HEK293 (cell line): ENCODE data around the gene C16orf92.

Source experiments
- CTCF ChIA-PET: fragments of 350-600 bp; formaldehyde crosslinking; extraction: SDS; loops from one replicate; lab custom pipeline; 2021; ENCODE audit warnings: antibody characterized with exemption; lab: Yijun Ruan, JAX
- POLR2A ChIA-PET: fragments of 300-600 bp; formaldehyde crosslinking; extraction: SDS; loops from one replicate; lab custom pipeline; 2020; ENCODE audit warnings: antibody characterized with exemption, inconsistent platforms; lab: Yijun Ruan, JAX
- H3K27ac ChIP-seq: fragments of 200-500 bp; sonication (Bioruptor generic); 2 replicates; pipeline ENCODE4 v1.5.1; 2014; ENCODE audit warnings: low read depth, low read length, control low read depth, inconsistent platforms; ENCODE audit errors: extremely low read depth
- H3K36me3 ChIP-seq, 2 experiments: fragments of 200-500 bp in 1 of 2; sonication (Bioruptor generic) in 1 of 2; 1 replicate in 1 of 2; 2 replicates in 1 of 2; pipeline ENCODE4 v1.5.1; 2014 to 2017; ENCODE audit warnings: inconsistent platforms in 2 of 2, low read length in 2 of 2; ENCODE audit not compliant: control insufficient read depth in 2 of 2, insufficient read depth in 1 of 2
- H3K4me1 ChIP-seq: fragments of 200-500 bp; sonication (Bioruptor generic); 2 replicates; pipeline ENCODE4 v1.5.1; 2014; ENCODE audit warnings: mild to moderate bottlenecking, low read length, inconsistent platforms; ENCODE audit not compliant: control insufficient read depth, insufficient read depth
- H3K4me3 ChIP-seq: 2 replicates; pipeline ENCODE4 v1.5.1; 2011; ENCODE audit warnings: low read depth, mild to moderate bottlenecking, control low read depth, low read length, moderate library complexity
- H3K9me3 ChIP-seq: fragments of 200-500 bp; sonication (Bioruptor generic); 2 replicates; pipeline ENCODE4 v1.5.1; 2014; ENCODE audit warnings: low read depth, low read length, inconsistent platforms; ENCODE audit not compliant: control insufficient read depth, insufficient read depth
- BCL11B ChIP-seq: fragments of 450-650 bp; formaldehyde crosslinking; IDR thresholded peaks from 2 replicates; pipeline ENCODE4 v1.5.1; 2016; ENCODE audit warnings: low read depth, missing biosample characterization, missing genetic modification characterization
- HOXA7 ChIP-seq: sonication (generic); formaldehyde crosslinking; IDR thresholded peaks from 2 replicates; pipeline ENCODE4 v1.8.1; 2022; ENCODE audit warnings: missing genetic modification reagents, borderline replicate concordance
- HOXC10 ChIP-seq: sonication (generic); formaldehyde crosslinking; IDR thresholded peaks from 2 replicates; pipeline ENCODE4 v1.8.1; 2023; ENCODE audit warnings: mild to moderate bottlenecking, missing genetic modification reagents
- KLF16 ChIP-seq: fragments of 450-650 bp; formaldehyde crosslinking; IDR thresholded peaks from 2 replicates; pipeline ENCODE4 v1.5.1; 2017; ENCODE audit warnings: missing biosample characterization, missing genetic modification characterization
- SP3 ChIP-seq: fragments of 450-650 bp; formaldehyde crosslinking; IDR thresholded peaks from 2 replicates; pipeline ENCODE4 v1.5.1; 2016; ENCODE audit warnings: missing biosample characterization, missing genetic modification characterization
- ZBTB7A ChIP-seq: fragments of 450-650 bp; formaldehyde crosslinking; IDR thresholded peaks from 2 replicates; pipeline ENCODE4 v1.5.1; 2016; ENCODE audit warnings: low read depth, missing biosample characterization, missing genetic modification characterization
- ZNF169 ChIP-seq: fragments of 450-650 bp; formaldehyde crosslinking; IDR thresholded peaks from 2 replicates; pipeline ENCODE4 v1.5.1; 2016; ENCODE audit warnings: missing biosample characterization, missing genetic modification characterization
- ZNF174 ChIP-seq: fragments of 450-650 bp; formaldehyde crosslinking; IDR thresholded peaks from 2 replicates; pipeline ENCODE4 v1.5.0; 2017; ENCODE audit warnings: missing biosample characterization, mild to moderate bottlenecking, missing genetic modification characterization
- ZNF184 ChIP-seq: fragments of 450-650 bp; IDR thresholded peaks from 2 replicates; pipeline ENCODE4 v1.5.1; 2018; ENCODE audit warnings: missing biosample characterization, mild to moderate bottlenecking, missing genetic modification characterization
- ZNF274 ChIP-seq, 2 experiments: fragments of 200-500 bp in 1 of 2; fragments of 450-650 bp in 1 of 2; sonication (Bioruptor generic) in 1 of 2; formaldehyde crosslinking in 1 of 2; IDR thresholded peaks; 2 replicates each; pipeline versions ENCODE4 v1.5.1 to v1.6.1; 2014 to 2016; ENCODE audit warnings: borderline replicate concordance in 1 of 2, inconsistent platforms in 1 of 2, low read length in 1 of 2, missing biosample characterization in 1 of 2, missing genetic modification characterization in 1 of 2
- ZNF292 ChIP-seq: fragments of 450-650 bp; formaldehyde crosslinking; IDR thresholded peaks from 2 replicates; pipeline ENCODE4 v1.5.1; 2016; ENCODE audit warnings: low read depth, missing biosample characterization, missing genetic modification characterization, borderline replicate concordance
- ZNF302 ChIP-seq: fragments of 450-650 bp; formaldehyde crosslinking; IDR thresholded peaks from 2 replicates; pipeline ENCODE4 v1.5.1; 2016; ENCODE audit warnings: missing biosample characterization, missing genetic modification characterization, low read depth
- ZNF324 ChIP-seq: fragments of 450-650 bp; formaldehyde crosslinking; IDR thresholded peaks from 2 replicates; pipeline ENCODE4 v1.5.1; 2016; ENCODE audit warnings: missing biosample characterization, missing genetic modification characterization
- ZNF404 ChIP-seq: fragments of 450-650 bp; formaldehyde crosslinking; IDR thresholded peaks from 2 replicates; pipeline ENCODE4 v1.5.1; 2017; ENCODE audit warnings: missing biosample characterization, missing genetic modification characterization
- ZNF514 ChIP-seq: fragments of 450-650 bp; formaldehyde crosslinking; IDR thresholded peaks from 2 replicates; pipeline ENCODE4 v1.5.1; 2016; ENCODE audit warnings: missing biosample characterization, missing genetic modification characterization
- ZNF596 ChIP-seq: fragments of 450-650 bp; IDR thresholded peaks from 2 replicates; pipeline ENCODE4 v1.5.0; 2018; ENCODE audit warnings: missing biosample characterization, mild to moderate bottlenecking, missing genetic modification characterization, moderate library complexity
- ZNF600 ChIP-seq: fragments of 450-650 bp; formaldehyde crosslinking; IDR thresholded peaks from 2 replicates; pipeline ENCODE4 v1.5.1; 2016; ENCODE audit warnings: missing biosample characterization, missing genetic modification characterization
- ZNF670 ChIP-seq: fragments of 450-650 bp; formaldehyde crosslinking; IDR thresholded peaks from 2 replicates; pipeline ENCODE4 v1.5.1; 2016; ENCODE audit warnings: missing biosample characterization, missing genetic modification characterization, low read depth
- TF ChIP-seq, protein P1 (sequence below): sonication (generic); formaldehyde crosslinking; IDR thresholded peaks from 2 replicates; pipeline ENCODE4 v1.8.1; 2022; ENCODE audit warnings: mild to moderate bottlenecking, moderate library complexity, missing genetic modification reagents
- TF ChIP-seq, protein P2 (sequence below): fragments of 450-650 bp; formaldehyde crosslinking; IDR thresholded peaks from 2 replicates; pipeline ENCODE4 v1.5.1; 2016; ENCODE audit warnings: missing biosample characterization, missing genetic modification characterization
- TF ChIP-seq, protein P3 (sequence below): fragments of 450-650 bp; formaldehyde crosslinking; IDR thresholded peaks from 2 replicates; pipeline ENCODE4 v1.5.1; 2016; ENCODE audit warnings: missing biosample characterization, missing genetic modification characterization
- TF ChIP-seq, protein P4 (sequence below): fragments of 450-650 bp; formaldehyde crosslinking; IDR thresholded peaks from 2 replicates; pipeline ENCODE4 v1.5.1; 2017; ENCODE audit warnings: missing biosample characterization, missing genetic modification characterization

C16orf92 gene

DNA sequence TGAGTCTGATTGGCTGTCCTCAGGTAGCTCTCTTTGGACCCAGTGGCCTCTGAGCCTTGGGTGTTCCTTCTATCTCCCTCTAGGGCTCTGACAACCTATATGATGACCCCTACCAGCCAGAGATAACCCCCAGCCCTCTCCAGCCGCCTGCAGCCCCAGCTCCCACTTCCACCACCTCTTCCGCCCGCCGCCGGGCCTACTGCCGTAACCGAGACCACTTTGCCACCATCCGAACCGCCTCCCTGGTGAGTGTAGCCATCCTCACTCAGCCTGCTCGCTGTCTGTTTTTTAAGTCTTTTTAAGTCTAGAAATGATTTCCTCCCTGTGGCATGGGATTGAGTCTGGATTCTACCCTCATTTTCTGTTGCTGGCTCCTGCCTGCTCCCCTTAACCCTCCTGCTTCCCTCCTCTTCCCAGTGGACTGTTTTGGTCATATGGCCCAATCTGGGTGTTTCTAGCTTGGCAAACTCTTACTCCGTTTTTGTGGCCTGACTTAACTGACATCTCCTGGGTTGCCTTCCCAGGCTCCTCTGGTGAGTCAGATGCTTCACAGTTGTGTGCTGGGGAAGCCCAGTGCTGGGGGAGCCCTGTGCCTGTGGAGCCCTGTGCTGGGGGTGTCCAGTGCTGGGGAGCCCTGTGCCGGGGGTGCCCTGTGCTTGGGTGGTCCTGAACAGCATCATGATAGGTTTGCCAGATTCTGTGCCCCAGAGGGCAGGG, 39.4 kb upstream of the C16orf92 start:
- no peak for TF ChIP-seq ZNF324 (tag by site-specific recombination)
- TF ChIP-seq, protein P1, sequence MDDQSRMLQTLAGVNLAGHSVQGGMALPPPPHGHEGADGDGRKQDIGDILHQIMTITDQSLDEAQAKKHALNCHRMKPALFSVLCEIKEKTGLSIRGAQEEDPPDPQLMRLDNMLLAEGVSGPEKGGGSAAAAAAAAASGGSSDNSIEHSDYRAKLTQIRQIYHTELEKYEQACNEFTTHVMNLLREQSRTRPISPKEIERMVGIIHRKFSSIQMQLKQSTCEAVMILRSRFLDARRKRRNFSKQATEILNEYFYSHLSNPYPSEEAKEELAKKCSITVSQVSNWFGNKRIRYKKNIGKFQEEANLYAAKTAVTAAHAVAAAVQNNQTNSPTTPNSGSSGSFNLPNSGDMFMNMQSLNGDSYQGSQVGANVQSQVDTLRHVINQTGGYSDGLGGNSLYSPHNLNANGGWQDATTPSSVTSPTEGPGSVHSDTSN (CRISPR knock-in tag) = no peak
- no peak for TF ChIP-seq ZNF274 (IDR thresholded peaks at IDR 0.05; ENCODE audit: low read length)
- no peak for TF ChIP-seq ZNF274 (tag by site-specific recombination; IDR thresholded peaks at IDR 0.05; ENCODE audit: borderline replicate concordance)
- TF ChIP-seq ZNF292 (tag by site-specific recombination) = no peak
- TF ChIP-seq ZNF184 (tag by site-specific recombination) = no peak
- TF ChIP-seq ZNF670 (tag by site-specific recombination) = no peak
- no peak for TF ChIP-seq ZBTB7A (tag by site-specific recombination)
- TF ChIP-seq, protein P2, sequence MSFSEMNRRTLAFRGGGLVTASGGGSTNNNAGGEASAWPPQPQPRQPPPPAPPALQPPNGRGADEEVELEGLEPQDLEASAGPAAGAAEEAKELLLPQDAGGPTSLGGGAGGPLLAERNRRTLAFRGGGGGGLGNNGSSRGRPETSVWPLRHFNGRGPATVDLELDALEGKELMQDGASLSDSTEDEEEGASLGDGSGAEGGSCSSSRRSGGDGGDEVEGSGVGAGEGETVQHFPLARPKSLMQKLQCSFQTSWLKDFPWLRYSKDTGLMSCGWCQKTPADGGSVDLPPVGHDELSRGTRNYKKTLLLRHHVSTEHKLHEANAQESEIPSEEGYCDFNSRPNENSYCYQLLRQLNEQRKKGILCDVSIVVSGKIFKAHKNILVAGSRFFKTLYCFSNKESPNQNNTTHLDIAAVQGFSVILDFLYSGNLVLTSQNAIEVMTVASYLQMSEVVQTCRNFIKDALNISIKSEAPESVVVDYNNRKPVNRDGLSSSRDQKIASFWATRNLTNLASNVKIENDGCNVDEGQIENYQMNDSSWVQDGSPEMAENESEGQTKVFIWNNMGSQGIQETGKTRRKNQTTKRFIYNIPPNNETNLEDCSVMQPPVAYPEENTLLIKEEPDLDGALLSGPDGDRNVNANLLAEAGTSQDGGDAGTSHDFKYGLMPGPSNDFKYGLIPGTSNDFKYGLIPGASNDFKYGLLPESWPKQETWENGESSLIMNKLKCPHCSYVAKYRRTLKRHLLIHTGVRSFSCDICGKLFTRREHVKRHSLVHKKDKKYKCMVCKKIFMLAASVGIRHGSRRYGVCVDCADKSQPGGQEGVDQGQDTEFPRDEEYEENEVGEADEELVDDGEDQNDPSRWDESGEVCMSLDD (tag by site-specific recombination) = no peak
- TF ChIP-seq, protein P3, sequence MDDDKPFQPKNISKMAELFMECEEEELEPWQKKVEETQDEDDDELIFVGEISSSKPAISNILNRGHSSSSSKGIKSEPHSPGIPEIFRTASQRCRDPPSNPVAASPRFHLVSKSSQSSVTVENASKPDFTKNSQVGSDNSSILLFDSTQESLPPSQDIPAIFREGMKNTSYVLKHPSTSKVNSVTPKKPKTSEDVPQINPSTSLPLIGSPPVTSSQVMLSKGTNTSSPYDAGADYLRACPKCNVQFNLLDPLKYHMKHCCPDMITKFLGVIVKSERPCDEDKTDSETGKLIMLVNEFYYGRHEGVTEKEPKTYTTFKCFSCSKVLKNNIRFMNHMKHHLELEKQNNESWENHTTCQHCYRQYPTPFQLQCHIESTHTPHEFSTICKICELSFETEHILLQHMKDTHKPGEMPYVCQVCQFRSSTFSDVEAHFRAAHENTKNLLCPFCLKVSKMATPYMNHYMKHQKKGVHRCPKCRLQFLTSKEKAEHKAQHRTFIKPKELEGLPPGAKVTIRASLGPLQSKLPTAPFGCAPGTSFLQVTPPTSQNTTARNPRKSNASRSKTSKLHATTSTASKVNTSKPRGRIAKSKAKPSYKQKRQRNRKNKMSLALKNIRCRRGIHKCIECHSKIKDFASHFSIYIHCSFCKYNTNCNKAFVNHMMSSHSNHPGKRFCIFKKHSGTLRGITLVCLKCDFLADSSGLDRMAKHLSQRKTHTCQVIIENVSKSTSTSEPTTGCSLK (tag by site-specific recombination) = no peak
- no peak for TF ChIP-seq ZNF596
- no peak for TF ChIP-seq ZNF514 (tag by site-specific recombination)
- no peak for TF ChIP-seq HOXA7 (CRISPR knock-in tag)
- no peak for TF ChIP-seq ZNF302 (tag by site-specific recombination)
- no peak for TF ChIP-seq ZNF169 (tag by site-specific recombination)
- no peak for TF ChIP-seq KLF16 (tag by site-specific recombination)
- H3K4me3 ChIP-seq = no peak overlapping the region
- H3K4me1 ChIP-seq = no peaks in the 10 kb centered on the region
- peaks cover 49 to 100% of the 10 kb centered on the region in 2 experiments for H3K36me3 ChIP-seq
- no peaks in the 10 kb centered on the region for H3K9me3 ChIP-seq
- CTCF ChIA-PET = no interaction called here
- H3K27ac ChIP-seq = no peak overlapping the region
- POLR2A ChIA-PET = interaction anchor here (0.7 to 0.9 kb wide), 2 partner anchors 10 to 84 kb away, joined by 3 to 5 read pairs; partner anchors contain the start of genes SEZ6L2 and TAOK2

DNA sequence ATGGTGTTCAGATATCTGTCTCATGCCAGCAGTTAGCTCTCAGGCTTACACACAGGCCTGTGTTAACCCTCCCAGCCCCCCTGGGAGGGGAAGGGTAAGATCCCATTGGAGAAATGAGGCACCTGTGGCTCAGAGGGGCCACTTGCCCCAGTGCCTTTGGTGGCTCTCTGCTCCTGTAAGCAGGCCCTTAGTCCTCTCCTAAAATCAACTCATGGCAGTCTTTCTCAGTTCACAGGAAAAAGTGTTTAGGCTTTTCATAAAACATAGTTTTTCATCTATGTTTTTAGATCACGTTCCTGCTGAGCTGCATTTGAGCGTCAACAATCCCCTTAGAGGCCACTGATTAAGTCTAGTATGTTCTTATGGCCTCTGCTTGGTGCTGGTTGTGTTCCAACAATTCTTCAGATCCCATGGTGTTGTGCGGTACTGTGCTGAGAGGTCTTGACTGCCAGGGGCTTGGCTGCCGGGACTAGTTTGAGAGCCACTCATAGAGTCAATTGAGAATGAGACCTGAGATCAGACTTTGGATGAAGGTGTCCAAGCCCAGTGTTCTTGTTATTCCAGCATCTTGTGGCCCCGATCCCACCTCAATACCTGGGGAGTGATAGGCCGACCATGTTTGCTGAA, 38.7 kb upstream of the C16orf92 start:
- Histone ChIP-seq H3K4me3 (no peak overlapping the region), H3K36me3 (peaks cover 51 to 100% of the 10 kb centered on the region in 2 experiments), H3K4me1 (no peaks in the 10 kb centered on the region), H3K27ac (no peak overlapping the region), H3K9me3 (no peaks in the 10 kb centered on the region)
- CTCF ChIA-PET = interaction anchor here (1.4 kb wide), 1 partner anchor 8 kb away, joined by 5 read pairs; no protein-coding TSS in a partner anchor
- POLR2A ChIA-PET = interaction anchor here (0.6 kb wide), 1 partner anchor 19 kb away, joined by 3 read pairs; no protein-coding TSS in a partner anchor
- TF ChIP-seq HOXC10 (CRISPR knock-in tag) (no peak), ZNF600 (tag by site-specific recombination) (no peak), ZNF174 (tag by site-specific recombination) (no peak), BCL11B (no peak), SP3 (tag by site-specific recombination) (no peak), ZNF404 (no peak)
- TF ChIP-seq, protein P3 (tag by site-specific recombination) = no peak
- TF ChIP-seq, protein P4, sequence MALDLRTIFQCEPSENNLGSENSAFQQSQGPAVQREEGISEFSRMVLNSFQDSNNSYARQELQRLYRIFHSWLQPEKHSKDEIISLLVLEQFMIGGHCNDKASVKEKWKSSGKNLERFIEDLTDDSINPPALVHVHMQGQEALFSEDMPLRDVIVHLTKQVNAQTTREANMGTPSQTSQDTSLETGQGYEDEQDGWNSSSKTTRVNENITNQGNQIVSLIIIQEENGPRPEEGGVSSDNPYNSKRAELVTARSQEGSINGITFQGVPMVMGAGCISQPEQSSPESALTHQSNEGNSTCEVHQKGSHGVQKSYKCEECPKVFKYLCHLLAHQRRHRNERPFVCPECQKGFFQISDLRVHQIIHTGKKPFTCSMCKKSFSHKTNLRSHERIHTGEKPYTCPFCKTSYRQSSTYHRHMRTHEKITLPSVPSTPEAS (tag by site-specific recombination) = no peak
